HG03066 (cell line): ENCODE measurements around the gene SSUH2.
"Not testable (repeated sequence)": the region's sequence is repeated elsewhere in the genome, so short reads cannot be mapped to it uniquely, and the experiment has no call there.

Source experiments
- ATAC-seq: cut with Tn5 transposase; IDR thresholded peaks from one replicate; pipeline ENCODE4 v1.9.1; 2021; ENCODE audit warnings: low read depth; ENCODE audit not compliant: unreplicated experiment

The SSUH2 gene, protein sequence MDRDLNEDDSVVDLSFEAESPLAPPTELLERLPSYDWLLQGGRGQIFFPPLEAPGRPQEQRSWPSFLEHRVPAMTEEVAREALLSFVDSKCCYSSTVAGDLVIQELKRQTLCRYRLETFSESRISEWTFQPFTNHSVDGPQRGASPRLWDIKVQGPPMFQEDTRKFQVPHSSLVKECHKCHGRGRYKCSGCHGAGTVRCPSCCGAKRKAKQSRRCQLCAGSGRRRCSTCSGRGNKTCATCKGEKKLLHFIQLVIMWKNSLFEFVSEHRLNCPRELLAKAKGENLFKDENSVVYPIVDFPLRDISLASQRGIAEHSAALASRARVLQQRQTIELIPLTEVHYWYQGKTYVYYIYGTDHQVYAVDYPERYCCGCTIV

DNA sequence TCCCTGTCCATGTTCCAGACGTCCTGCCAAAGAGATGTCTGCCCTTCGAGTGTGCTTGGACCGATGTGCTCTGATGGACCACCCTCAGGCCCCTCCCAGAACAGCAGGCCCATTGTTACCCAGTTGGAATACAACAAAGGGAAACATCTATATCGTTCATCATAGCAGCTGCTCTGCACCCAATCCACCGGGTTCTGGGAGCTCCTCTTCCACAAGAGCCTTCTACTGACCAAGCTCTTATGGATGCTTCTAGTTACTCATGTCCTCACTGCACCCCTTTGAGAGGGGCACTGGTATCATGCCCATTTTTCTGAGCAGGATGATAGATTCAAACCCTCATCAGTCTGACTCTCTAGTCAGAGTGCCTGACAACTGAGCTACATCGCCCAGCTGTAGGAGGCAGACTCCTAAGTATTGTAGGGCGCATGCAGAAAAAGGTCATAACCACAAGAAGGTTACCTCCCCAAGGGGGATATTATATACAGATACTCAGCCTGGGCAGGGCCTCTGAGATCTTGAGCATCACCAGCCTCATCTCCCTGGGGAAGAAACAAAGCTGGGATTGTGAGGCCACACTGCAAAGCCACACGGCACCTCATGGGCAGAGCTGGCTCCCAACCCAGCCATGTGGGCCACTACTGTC is at the start of gene SSUH2:
Gene SSUH2, minus strand, starts transcription at position 51 of the 643 bp plus-strand sequence. Its CDS starts 40 bp downstream, at position 11.
- no peak for ATAC-seq

DNA sequence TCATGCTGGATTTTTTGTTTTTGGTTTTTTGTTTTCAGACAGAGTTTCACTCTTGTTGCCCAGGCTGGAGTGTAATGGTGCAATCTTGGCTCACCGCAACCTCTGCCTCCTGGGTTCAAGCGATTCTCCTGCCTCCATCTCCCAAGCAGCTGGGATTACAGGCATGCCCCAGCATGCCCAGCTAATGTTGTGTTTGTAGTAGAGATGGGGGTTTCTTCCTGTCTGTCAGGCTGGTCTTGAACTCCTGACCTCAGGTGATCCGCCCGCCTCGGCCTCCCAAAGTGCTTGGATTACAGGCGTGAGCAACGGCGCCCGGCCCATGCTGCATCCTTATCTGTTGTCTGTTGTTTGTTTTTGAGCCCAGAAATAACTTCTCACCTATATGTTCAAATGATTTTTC is 46.7 kb upstream of the SSUH2 start:
- not testable (repeated sequence) for ATAC-seq

DNA sequence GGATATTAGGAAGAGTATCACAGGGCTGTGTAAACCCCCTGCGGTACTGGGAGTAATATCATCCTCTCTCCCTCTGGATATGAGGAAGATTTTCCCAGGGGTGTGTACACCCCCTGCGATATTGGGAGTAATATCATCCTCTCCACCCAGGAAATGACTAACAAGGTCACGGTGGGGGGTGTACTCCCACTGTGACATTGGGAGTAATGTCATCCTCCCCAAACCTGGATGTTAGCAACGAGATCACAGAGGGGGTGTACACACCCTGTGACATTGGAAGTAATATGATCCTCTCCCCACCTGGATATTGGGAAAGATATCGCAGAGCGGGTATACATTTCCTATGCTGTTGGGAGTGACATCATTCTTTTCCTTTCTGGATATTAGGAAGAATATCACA is 40.4 kb upstream of the SSUH2 start:
- ATAC-seq: not testable (repeated sequence)

DNA sequence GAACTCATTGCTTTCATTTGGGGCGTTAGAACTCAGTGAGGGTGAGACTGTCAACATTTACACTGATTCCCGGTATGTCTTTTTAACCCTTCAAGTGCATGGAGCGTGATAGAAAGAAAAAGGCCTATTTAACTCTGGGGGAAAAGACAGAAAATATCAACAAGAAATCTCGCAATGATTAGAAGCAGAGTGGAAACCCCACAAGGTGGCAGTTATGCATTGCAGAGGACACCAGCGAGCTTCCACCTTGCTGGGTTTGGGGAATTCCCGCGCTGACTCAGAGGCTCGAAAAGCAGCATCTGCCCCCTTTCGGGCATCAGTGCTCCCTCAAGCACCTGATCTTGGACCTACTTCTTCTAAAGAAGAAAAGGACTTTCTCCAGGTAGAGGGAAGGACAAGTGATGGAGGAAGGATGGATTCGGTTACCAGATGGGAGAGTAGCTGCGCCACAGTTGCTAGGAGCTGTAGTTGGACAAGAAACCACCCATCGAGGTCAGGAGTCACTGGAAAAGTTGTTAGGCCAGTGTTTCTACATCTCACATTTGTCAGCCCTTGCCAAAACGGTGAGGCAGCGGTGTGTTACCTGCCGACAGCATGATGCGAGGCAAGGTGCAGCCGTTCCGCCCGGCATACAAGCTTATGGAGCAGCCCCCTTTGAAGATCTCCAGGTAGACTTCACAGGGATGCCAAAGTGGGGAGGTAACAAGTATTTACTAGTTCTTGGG is 38.4 kb upstream of the SSUH2 start:
- ATAC-seq: not testable (repeated sequence)

DNA sequence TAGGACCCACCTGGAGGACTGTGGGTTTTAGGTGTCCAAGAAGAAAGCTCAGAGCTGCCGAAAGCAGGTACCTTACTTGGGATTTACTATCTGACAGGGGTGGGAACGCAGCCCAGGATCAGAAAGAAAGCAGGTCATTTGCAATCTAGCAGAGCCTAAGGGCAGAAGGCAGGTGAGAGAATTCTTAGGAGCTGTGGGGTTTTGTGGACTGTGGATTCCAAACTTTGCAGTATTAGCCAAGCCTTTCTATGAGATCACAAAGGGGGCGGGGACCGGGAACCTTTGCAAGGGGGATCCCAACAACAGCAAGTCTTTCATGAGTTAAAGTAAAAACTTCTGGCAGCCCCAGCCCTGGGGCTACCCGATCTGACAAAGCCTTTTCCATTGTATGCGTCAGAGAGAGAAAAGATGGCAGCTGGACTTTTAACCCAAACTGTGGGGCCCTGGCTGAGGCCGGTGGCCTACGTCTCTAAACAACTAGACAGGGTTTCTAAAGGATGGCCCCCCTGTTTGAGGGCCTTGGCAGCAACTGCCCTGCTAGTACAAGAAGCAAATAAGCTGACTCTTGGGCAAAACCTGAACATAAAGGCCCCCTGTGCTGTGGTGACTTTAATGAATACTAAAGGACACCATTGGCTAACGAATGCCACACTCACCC is 37.4 kb upstream of the SSUH2 start:
- ATAC-seq: not testable (repeated sequence)

DNA sequence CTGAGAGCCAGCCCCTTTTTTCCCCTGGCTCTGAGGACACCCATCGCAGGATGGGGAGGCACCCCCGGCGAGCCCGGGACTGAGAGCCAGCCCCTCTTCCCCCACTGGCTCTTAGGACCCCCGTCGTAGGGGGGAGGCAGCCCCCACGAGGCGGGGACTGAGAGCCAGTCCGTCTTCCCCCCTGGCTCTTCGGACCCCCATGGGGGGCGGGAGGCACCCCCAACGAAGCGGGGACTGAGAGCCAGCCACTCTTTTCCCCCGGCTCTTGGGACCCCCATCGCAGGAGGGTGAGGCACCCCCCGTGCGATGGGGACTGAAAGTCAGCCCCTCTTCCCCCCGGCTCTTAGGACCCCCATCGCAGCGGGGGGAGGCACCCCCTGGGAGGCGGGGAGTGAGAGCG is 36.8 kb upstream of the SSUH2 start:
- ATAC-seq: no peak

DNA sequence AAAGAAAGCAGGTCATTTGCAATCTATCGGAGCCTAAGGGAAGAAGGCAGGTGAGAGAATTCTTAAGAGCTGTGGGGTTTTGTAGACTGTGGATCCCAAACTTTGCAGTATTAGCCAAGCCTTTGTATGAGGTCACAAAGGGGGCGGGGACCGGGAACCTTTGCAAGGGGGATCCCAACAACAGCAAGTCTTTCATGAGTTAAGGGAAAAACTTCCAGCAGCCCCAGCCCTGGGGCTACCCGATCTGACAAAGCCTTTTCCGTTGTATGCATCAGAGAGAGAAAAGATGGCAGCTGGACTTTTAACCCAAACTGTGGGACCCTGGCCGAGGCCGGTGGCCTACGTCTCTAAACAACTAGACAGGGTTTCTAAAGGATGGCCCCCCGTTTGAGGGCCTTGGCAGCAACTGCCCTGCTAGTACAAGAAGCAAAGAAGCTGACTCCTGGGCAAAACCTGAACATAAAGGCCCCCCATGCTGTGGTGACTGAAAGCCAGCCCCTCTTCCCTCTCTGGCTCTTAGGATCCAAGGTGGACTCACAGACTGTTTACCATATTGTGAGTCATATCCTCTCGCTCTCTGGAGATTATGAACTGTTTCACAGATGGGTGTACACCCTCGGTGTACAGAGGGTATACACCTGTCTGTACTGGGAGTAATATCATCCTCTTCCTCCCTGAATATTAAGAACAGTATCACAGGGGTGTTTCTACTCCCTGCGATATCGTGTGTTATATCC is 35.4 kb upstream of the SSUH2 start:
- not testable (repeated sequence) for ATAC-seq

DNA sequence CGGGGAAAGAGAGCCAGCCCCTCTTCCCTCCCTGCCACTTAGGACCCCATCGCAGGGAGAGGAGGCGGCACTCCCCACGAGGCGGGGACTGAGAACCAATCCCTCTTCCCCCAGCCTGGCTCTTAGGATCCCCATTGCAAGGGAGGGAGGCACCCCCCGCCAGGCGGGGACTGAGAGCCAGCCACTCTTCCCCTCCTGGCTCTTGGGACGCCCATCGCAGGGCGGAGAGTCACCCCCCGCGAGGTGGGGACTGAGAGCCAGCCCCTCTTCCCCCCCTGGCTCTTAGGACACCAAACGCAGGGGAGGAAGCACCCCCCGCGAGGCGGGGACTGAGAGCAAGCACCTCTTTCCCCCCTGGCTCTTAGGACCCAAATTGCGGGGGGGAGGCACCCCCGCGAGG is 34.2 kb upstream of the SSUH2 start:
- no peak for ATAC-seq

DNA sequence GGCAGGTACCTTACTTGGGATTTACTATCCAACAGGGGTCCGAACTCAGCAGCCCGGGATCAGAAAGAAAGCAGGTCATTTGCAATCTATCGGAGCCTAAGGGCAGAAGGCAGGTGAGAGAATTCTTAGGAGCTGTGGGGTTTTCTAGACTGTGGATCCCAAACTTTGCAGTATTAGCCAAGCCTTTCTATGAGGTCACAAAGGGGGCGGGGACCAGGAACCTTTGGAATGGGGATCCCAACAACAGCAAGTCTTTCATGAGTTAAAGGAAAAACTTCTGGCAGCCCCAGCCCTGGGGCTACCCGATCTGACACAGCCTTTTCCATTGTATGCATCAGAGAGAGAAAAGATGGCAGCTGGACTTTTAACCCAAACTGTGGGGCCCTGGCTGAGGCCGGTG is 32.7 kb upstream of the SSUH2 start:
- ATAC-seq: not testable (repeated sequence)

DNA sequence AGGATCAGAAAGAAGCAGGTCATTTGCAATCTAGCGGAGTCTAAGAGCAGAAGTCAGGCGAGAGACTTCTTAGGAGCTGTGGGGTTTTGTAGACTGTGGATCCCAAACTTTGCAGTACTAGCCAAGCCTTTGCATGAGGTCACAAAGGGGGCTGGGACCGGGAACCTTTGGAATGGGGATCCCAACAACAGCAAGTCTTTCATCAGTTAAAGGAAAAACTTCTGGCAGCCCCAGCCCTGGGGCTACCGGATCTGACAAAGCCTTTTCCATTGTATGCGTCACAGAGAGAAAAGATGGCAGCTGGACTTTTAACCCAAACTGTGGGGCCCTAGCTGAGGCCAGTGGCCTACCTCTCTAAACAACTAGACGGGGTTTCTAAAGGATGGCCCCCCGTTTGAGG is 31.0 kb upstream of the SSUH2 start:
- ATAC-seq: not testable (repeated sequence)

DNA sequence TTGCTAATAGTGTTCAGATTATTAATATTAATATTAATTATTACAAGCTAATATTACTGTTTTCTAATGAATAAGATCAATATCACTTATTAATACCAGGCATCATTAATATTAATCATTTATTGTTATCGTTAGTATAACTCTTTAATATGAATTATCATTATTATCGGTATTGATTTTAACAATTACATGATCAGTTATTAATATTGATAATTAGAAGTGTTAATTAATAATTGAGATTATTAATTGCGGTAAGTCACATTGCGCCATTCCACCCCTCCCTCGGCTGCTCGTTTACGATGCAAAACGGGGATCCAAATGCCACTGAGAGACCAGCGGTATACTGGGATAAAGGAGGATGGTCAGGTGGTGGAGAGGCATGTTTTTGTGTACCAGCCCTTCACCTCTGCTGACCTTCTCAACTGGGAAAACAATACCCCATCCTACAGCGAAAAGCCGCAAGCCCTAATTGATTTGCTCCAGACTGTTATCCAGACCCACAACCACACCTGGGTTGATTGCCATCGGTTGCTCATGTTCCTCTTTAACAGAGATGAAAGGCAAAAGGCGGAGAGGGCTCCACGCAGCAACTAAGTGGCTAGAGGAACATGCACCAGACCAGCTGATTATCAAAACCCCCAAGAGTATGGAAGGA is 28.6 kb upstream of the SSUH2 start:
- ATAC-seq: no peak

DNA sequence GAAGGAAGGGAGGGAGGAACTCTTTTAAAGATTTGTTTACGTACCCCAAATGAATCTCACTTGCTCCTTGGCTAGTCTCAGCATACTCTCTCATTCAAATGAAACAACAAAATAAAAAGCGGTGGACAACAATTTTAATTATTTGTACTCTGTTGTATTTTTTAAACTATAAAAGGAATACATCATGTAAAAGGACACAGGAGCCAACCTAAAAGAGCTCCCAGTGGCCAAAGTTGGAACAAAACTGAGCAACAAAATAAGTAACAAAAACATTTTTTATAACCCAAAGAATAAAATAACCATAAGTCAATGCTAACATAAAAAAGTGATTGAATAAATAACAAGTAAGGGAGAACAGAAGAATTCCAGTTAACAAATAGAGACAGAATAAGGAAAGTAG is 24.4 kb upstream of the SSUH2 start:
- no peak for ATAC-seq

DNA sequence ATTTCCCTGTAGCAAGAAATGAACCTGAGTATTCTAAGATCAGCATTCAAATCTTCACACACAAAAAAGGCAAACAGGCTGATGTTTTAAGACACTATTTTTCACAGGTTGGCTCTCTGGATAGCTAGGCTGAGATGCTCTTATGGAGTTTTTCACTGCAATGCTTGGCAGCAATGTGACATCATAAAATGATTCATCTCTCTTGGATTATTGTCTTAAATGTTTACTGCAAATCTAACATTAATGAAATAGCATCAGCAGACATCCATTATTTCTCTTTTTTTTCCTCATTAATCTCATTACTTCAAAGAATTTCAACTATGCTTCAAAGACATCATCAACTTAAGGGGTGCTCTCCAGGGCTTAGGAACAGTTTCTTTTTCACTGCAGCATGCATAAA is 23.6 kb upstream of the SSUH2 start:
- no peak for ATAC-seq

DNA sequence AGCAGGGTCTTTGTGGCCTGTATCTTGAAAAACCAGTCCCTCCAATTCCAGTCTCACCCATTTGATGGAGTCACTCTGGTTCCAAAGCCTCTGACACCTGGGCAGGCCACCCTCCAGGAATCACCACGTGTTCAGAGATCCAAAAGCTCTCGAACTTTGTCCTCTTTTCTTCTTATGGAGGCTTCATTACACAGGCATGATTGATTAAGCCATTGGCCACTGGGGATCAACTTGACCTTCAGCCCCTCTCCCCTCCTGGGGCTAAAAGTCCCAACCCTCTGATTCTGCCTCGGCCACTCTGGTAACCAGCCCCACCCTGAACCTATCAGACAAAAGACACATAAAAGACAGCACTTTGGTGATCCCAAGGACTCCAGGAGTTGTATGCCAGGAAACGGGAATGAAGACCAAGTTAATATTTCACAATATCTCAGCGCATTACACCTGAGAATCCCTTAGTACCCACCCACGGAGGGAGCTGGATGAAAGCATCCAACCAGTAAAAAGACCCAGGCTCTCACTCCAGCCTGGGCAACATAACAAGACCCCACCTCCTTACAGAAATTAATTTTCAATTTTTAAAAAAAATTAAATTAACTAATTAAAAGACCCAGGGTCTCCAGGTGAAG is 23.0 kb upstream of the SSUH2 start:
- no peak for ATAC-seq

DNA sequence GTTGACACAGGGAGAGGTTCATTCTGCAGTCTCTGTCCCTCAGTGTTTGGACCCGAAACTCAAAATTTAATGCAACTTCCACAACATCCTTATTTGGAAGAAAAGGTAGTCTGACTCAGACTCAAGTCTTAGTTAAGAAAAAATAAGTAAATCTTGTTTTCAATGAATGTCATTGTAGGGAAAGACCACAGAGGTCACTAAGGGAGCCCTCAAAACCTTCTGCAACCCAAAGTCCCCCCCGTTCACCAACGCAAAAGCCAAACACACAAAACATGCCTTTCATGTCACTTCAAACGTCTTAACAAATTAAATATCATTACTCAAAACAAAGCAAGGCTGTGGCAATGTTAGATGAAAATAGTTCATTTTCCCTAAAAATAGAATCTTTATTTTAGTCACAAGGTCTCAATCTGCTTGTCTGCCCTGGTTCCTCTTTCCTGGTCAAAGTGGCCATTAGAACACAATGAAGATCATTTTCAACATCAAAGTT is 20.9 kb upstream of the SSUH2 start:
- peak; percentile 60 for ATAC-seq

DNA sequence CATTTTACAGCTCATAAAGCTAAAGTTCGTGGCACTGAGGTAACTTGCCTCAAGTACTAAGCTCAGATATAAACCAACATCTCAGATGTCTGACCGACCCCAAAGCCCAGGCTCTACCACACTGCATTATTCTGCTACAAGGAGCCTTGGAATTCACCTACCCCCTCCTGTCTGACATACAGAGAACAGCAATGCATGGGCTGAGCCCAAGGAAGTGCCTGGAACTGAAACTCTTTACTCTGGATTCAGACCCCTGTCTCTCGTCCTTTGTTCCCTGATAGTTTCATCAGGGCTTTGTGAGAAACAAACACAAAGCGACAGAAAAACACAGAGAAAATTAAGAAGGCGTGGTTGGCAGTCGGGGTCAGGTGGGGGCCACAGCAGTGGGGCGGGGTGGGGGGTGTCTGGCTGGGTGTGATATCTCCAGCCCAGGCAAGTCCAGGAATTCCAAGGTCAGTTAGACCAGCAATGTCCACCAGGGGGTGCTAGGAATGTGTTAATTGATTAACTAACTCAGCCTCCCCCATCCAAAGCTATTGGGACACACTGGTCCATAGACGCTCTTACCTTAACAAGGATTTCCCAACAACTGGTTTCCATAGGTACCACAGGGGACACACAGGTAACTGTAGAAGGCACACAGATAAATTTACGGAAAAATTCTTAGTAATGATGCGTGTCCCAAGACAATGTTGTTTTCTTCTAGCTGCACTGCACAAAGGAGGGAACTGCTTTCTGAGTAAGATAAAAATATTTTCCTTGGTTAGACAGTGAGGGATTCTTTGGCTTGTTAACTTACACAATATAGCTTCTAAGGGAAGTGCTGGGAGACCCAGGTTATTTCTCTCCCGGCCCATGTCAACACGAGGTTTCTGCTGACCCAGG is 18.8 kb upstream of the SSUH2 start:
- ATAC-seq: peak; percentile 40

DNA sequence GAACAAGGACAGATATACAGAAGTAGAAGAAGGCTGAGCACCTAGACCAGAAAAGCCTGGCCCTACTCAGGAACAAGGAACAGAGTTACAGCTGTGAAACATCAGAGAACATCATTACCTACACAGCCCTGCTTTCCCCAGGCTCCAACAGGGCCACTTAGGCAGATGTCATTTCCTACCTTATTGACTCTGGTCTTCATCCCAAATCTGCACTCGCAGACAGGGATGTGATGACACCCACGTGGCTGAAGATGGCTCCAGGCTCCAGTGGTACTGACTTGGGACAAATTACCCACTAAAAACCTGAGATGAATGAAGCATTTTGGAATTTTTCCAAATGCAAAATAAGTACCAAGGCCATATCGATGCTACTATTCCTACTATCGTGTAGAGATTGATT is 18.0 kb upstream of the SSUH2 start:
- no peak for ATAC-seq
